NT2/D1 (cell line): ENCODE results near the gene FAH.

Experiments
- YY1 ChIP-seq: IDR thresholded peaks from 2 replicates; pipeline ENCODE4 v1.6.1; 2011; ENCODE audit not compliant: insufficient read length, insufficient read depth
- ZNF274 ChIP-seq: IDR thresholded peaks from 2 replicates; pipeline ENCODE4 v1.6.1; 2011; ENCODE audit warnings: mild to moderate bottlenecking, low read depth, low read length

DNA sequence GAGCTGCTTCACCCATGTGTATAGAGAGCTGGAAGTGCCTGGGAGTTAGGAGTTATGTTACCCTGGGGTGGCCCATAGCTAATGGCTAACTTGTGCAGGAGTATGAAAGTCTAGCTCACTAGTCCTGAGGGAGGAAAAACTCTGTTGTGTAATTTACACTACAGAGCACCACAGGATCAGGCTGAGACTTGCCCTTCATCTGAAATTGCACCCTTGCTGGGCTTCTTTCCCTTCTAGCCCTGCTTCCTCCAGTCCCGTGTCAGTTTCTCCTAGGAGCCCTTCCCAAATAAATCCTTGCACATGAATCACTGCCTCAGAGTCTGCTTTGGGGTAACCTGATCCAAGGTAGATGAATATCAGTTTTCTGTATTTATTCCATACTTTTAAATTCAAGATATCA is 59.2 kb downstream of the FAH start:
- no peak for TF ChIP-seq ZNF274
- no peak for TF ChIP-seq YY1
